Neural progenitor cell (in vitro differentiated cells): ENCODE measurements around the gene HS6ST3.

Source experiments
- CTCF ChIP-seq: fragments of 200-600 bp; sonication (generic); IDR thresholded peaks from 2 replicates; pipeline ENCODE4 v1.5.1; 2017; ENCODE audit warnings: antibody characterized with exemption, mild to moderate bottlenecking
- EZH2 ChIP-seq: fragments of 200-600 bp; sonication (generic); IDR thresholded peaks from 2 replicates; pipeline ENCODE4 v1.6.1; 2017; ENCODE audit warnings: antibody characterized with exemption, mild to moderate bottlenecking, moderate library complexity

GRCh38 chr13:96811049-96811448, 721.1 kb downstream of the HS6ST3 start:
- TF ChIP-seq CTCF (no peak), EZH2 (no peak)
